Uterus (tissue), 4 donors: ENCODE data around the gene ONECUT3. TPM values are rescaled to one million over a fixed set of nuclear protein-coding genes. Genes with fewer than 3 reads are reported as not detected.
"Not testable (repeated sequence)": the region's sequence is repeated elsewhere in the genome, so short reads cannot be mapped to it uniquely, and the experiment has no call there.

Experiments
- DNase-seq, 2 donors: peaks; one replicate each; pipeline ENCODE4 v3.0.0-alpha.2; 2019 to 2020
- H3K27ac ChIP-seq, 2 donors: fragments of 200-600 bp; sonication (generic); 1 replicate in 1 of 2; 2 replicates in 1 of 2; pipeline ENCODE4 v1.5.1; 2016 to 2018
- H3K27me3 ChIP-seq, 2 donors: fragments of 200-600 bp; sonication (generic); one replicate each; pipeline ENCODE4 v1.5.1; 2018 to 2019; ENCODE audit warnings: control low read depth in 1 of 2
- H3K36me3 ChIP-seq, 2 donors: fragments of 200-600 bp; sonication (generic); one replicate each; pipeline ENCODE4 v1.5.1; 2019; ENCODE audit warnings: control low read depth in 1 of 2
- H3K4me1 ChIP-seq, 2 donors: fragments of 200-600 bp; sonication (generic); one replicate each; pipeline ENCODE4 v1.5.1; 2018 to 2019; ENCODE audit warnings: control low read depth in 1 of 2
- H3K4me3 ChIP-seq, 2 donors: fragments of 200-600 bp; sonication (generic); 1 replicate in 1 of 2; 2 replicates in 1 of 2; pipeline ENCODE4 v1.5.1; 2018 to 2019; ENCODE audit warnings: mild to moderate bottlenecking in 1 of 2
- H3K9me3 ChIP-seq, 2 donors: fragments of 200-600 bp; sonication (generic); one replicate each; pipeline ENCODE4 v1.5.1; 2019; ENCODE audit warnings: control low read depth in 1 of 2
- POLR2A ChIP-seq, 2 donors: fragments of 450-650 bp; IDR thresholded peaks; one replicate each; pipeline ENCODE4 v1.6.1; 2016; ENCODE audit warnings: antibody characterized with exemption in 2 of 2, mild to moderate bottlenecking in 1 of 2, moderate library complexity in 1 of 2
- intact Hi-C: fragments of 100-400 bp; cut with DNase I; formaldehyde crosslinking; loops from one replicate; pipeline ENCODE4 v1.15.1; 2023; ENCODE audit warnings: low total_unique reads
- total RNA-seq, 4 donors: library from RNA; depleted of rRNA in 3 of 4; stranded (reverse); fragments of >200 nt in 3 of 4; gene quantifications; one replicate each; pipeline versions ENCODE4 v1.1.0 to v1.2.4, GENCODE V29; 2014 to 2023
- TF ChIP-seq, protein P1 (sequence below), 4 experiments: fragments of 200-600 bp in 2 of 4; fragments of 450-650 bp in 2 of 4; sonication (generic) in 2 of 4; IDR thresholded peaks; one replicate each; pipeline ENCODE4 v1.5.1; 2016 to 2019; ENCODE audit warnings: antibody characterized with exemption in 4 of 4, mild to moderate bottlenecking in 2 of 4, moderate library complexity in 1 of 4
- donor health status: DM: yes; HTN: yes; CAD: no.

ONECUT3 gene
- total RNA-seq, 4 donors from 2014 or later: not detected

DNA sequence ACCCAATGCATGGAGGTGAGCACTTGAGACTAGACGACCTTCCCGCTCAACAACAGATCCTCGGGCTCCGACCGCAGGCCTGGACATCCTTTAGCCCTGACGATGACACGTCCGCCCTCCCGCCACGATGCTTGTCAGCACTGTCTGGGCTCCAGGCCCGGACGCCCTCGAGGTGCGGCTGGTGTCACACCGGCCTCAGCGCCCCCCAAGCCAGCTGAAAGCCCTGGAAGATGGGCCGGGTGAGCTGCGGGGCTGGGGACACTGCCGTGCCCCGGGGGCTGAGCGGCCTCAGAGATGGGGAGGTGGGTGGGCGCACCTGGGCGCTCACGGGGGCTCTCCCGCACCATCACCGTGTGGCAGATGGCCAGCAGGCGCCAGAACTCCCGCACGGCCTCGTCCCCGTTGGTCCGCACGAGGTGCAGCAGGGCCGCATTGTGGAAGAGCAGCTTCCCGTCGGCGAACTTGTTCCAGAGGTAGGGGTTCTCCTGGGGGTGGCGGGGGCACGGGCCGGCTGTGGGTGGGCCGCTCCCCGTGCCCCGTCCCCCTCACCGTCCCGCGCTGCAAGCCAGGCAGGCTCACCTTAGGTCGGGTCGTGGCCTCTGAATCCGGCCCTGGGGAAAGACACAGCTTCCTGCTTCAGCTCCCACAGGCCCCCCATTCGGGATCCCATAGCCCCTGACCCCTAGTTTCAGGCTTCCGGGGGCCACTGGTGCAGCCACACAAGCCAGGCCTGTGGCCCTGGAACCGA lies 43.3 kb downstream of the ONECUT3 start:
- intact Hi-C loops: no loop called here

DNA sequence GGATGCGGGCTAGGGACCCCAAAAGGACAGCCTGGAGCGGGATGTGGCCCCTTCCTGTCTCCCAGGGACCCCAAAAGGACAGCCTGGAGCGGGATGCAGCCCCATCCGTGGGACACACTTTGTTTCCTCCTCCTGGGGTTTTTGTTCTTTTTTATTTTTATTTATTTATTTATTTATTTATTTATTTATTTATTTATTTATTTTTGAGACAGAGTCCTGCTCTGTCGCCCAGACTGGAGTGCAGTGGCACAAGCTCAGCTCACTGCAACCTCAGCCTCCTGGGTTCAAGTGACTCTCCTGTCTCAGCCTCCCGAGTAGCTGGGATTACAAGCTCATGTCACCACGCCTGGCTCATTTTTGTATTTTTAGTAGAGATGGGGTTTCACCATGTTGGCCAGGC lies 44.0 kb downstream of the ONECUT3 start:
- H3K9me3 ChIP-seq, H3K27me3 ChIP-seq, H3K4me3 ChIP-seq, intact Hi-C loops, H3K4me1 ChIP-seq, H3K27ac ChIP-seq, DNase-seq, H3K36me3 ChIP-seq: not testable (repeated sequence)

More for the DNA sequence above, 43.3 kb downstream of the ONECUT3 start:
- no peak for DNase-seq
- H3K4me1 ChIP-seq: no peaks in the 10 kb centered on the region
- no peaks in the 10 kb centered on the region for H3K27me3 ChIP-seq
- TF ChIP-seq, protein P1, sequence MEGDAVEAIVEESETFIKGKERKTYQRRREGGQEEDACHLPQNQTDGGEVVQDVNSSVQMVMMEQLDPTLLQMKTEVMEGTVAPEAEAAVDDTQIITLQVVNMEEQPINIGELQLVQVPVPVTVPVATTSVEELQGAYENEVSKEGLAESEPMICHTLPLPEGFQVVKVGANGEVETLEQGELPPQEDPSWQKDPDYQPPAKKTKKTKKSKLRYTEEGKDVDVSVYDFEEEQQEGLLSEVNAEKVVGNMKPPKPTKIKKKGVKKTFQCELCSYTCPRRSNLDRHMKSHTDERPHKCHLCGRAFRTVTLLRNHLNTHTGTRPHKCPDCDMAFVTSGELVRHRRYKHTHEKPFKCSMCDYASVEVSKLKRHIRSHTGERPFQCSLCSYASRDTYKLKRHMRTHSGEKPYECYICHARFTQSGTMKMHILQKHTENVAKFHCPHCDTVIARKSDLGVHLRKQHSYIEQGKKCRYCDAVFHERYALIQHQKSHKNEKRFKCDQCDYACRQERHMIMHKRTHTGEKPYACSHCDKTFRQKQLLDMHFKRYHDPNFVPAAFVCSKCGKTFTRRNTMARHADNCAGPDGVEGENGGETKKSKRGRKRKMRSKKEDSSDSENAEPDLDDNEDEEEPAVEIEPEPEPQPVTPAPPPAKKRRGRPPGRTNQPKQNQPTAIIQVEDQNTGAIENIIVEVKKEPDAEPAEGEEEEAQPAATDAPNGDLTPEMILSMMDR (IDR thresholded peaks at IDR 0.05): no peak
- TF ChIP-seq POLR2A (IDR thresholded peaks at IDR 0.05): no peak
- H3K36me3 ChIP-seq: no peaks in the 10 kb centered on the region
- no peak overlapping the region for H3K27ac ChIP-seq
- H3K4me3 ChIP-seq: no peak overlapping the region
- H3K9me3 ChIP-seq: no peaks in the 10 kb centered on the region

DNA sequence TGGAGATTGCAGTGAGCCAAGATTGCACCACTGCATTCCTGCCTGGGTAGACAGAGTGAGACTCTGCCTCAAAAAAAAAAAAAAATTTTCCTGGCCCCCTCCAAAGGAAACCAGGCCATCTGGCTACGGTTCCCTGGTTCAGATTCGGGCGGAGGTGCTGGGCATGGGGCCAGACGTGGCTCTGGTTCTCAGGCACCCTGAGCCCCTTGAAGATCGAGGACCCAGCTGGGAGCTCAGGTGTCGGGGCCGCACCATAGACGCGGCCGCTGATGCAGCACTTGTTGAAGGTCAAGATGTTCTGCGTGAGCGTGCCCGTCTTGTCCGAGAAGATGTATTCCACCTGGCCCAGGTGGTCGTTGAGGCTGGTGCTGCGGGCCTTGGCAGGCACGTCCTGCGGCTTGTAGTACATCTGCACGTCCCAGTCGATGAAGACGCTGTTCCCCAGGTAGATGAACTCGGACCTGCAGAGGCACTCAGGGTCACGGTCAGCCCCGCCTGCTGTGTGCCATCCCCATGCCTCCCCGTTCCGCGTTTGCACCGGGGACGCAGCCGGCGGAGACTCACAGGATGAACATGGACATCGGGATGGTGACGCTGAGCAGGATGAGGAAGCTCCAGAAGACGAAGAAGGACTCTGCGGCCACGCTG lies 46.5 kb downstream of the ONECUT3 start:
- Histone ChIP-seq H3K4me3 (no peak overlapping the region), H3K36me3 (no peaks in the 10 kb centered on the region), H3K9me3 (no peaks in the 10 kb centered on the region), H3K27me3 (no peaks in the 10 kb centered on the region), H3K4me1 (no peaks in the 10 kb centered on the region), H3K27ac (no peak overlapping the region)
- intact Hi-C loops: no loop called here
- no peak for DNase-seq
- TF ChIP-seq, protein P1 (IDR thresholded peaks at IDR 0.05): no peak
- TF ChIP-seq POLR2A (IDR thresholded peaks at IDR 0.05): no peak

DNA sequence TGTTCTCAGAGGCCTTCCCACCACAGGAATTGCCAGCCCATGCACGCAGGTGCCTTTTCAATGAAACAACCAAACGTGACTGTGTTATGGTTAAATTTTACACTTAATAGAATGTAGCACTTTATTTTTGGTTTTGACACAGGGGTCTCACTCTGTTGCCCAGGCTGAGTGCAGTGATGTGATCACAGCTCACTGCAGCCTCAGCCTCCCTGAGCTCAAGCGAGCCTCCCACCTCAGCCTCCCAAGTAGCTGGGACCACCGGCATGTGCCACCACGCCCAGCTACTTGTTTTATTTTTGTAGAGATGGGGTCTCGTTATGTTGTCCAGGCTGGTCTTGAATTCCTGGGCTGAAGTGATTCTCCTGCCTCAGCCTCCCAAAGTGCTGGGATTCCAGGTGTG lies 51.6 kb downstream of the ONECUT3 start:
- intact Hi-C loops: no loop called here
- no peak for DNase-seq
- H3K27ac ChIP-seq: no peak overlapping the region

DNA sequence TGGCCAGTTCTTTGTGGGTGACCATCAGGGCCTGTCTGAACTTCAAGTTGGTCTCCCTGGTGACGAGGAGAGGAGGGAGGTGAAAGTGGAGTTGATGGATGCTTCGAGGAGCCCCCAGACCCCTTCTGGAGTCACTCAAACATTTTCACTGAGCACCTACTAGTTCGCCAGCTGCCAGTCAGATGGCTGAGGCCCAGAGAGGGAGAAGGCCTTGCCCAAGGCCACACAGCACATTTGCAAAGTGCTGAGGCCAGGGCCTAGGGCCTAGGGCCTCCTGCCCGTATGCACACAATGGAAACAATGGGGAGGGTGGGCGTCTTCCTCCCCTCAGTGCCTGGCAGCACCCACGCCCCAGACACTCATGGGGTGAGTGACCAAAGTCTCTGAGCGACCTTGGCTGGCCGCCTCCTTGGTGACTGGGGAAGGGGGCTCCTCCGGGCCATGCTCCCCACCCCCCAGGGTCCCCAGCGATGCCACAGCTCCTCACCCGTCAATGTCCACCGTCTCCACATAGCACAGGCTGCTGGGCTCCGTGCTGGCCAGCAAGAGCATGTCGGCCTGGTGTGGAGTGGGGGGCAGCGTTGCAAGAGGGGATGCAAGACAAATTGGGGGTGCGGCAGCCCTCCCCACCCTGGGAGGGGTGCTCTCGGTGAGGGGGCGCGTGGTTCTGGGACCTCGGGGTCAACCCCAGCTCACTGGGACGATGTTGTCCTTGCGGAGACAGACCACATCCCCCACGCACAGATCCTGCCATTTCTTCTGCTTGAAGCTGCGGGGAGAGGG lies 52.3 kb downstream of the ONECUT3 start:
- Histone ChIP-seq H3K27me3 (no peaks in the 10 kb centered on the region), H3K4me3 (no peak overlapping the region), H3K9me3 (no peaks in the 10 kb centered on the region), H3K4me1 (no peaks in the 10 kb centered on the region), H3K36me3 (no peaks in the 10 kb centered on the region), H3K27ac (no peak overlapping the region)
- intact Hi-C loops: no loop called here
- TF ChIP-seq POLR2A (IDR thresholded peaks at IDR 0.05): no peak
- TF ChIP-seq, protein P1 (IDR thresholded peaks at IDR 0.05): no peak
- DNase-seq: no peak

More for the DNA sequence above, 51.6 kb downstream of the ONECUT3 start:
- TF ChIP-seq, protein P1 (IDR thresholded peaks at IDR 0.05): no peak
- TF ChIP-seq POLR2A (IDR thresholded peaks at IDR 0.05): no peak
- Histone ChIP-seq H3K4me3 (no peak overlapping the region), H3K36me3 (no peaks in the 10 kb centered on the region), H3K27me3 (no peaks in the 10 kb centered on the region), H3K9me3 (no peaks in the 10 kb centered on the region), H3K4me1 (no peaks in the 10 kb centered on the region)
